Osteocyte (in vitro differentiated cells): ENCODE data around the gene FN1. TPM values are rescaled to one million over a fixed set of nuclear protein-coding genes. Genes with fewer than 3 reads are reported as not detected.
A peak's percentile ranks its signal among the peaks of the same experiment; 100 is the strongest.

ENCODE experiments used
- DNase-seq: peaks from one replicate; pipeline ENCODE4 v3.0.0; 2021; ENCODE audit warnings: mixed read lengths; ENCODE audit not compliant: unreplicated experiment; ENCODE audit errors: extremely low spot score
- H3K27ac Mint-ChIP-seq: one replicate; pipeline ENCODE4 v1.8.0; 2021; ENCODE audit warnings: mild to moderate bottlenecking, mixed read lengths; ENCODE audit not compliant: unreplicated experiment
- H3K27me3 Mint-ChIP-seq: one replicate; pipeline ENCODE4 v1.8.0; 2021; ENCODE audit warnings: mixed read lengths; ENCODE audit not compliant: unreplicated experiment
- H3K36me3 Mint-ChIP-seq: one replicate; pipeline ENCODE4 v1.8.0; 2021; ENCODE audit warnings: mixed read lengths; ENCODE audit not compliant: unreplicated experiment
- H3K4me1 Mint-ChIP-seq: one replicate; pipeline ENCODE4 v1.8.0; 2021; ENCODE audit warnings: mixed read lengths; ENCODE audit not compliant: unreplicated experiment
- H3K4me3 Mint-ChIP-seq: one replicate; pipeline ENCODE4 v1.8.0; 2021; ENCODE audit warnings: mild to moderate bottlenecking, moderate library complexity, mixed read lengths; ENCODE audit not compliant: unreplicated experiment
- H3K9me3 Mint-ChIP-seq: one replicate; pipeline ENCODE4 v1.8.0; 2021; ENCODE audit warnings: mixed read lengths; ENCODE audit not compliant: unreplicated experiment
- total RNA-seq: library from RNA; stranded (reverse); gene quantifications from 2 replicates; pipeline ENCODE4 v1.2.1, GENCODE V29; 2021
- TF ChIP-seq, protein P1 (sequence below): fragments of 200-600 bp; sonication (generic); IDR thresholded peaks from 2 replicates; pipeline ENCODE4 v1.5.0; 2021; ENCODE audit warnings: antibody characterized with exemption, mild to moderate bottlenecking, moderate library complexity

The FN1 gene
- total RNA-seq, 1 donor from 2014 or later: 16,854 TPM

DNA sequence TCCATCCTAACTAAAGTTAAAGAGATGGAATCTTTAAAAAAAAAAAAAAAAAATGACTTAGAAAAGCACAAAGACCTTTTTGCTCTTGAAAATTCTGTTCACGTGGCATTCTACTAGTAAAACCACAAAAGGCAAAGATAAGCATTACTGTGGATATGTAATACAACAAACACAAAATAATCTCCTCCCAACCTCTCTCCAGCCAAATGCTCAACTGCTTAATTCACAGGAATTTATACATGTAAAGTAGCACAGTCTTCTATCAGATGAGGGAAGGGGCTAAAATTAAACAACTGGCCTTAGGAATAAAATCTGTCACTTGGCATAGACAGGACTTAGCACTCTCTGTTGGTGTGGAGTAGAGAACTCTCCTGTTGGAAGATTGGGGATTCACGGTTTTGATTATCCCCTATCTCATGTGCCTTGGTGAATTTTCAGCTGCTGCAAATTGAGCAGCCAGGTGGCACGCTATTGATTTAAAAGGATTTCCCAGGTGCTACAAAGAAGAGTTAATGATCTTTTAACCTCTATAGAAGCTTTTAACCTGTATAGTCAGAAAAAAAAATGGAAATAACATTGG is 66.6 kb downstream of the FN1 start:
- Mint-ChIP-seq H3K27ac (peak overlapping the region; percentile 85), H3K9me3 (no peaks in the 10 kb centered on the region), H3K27me3 (no peaks in the 10 kb centered on the region), H3K4me3 (no peak overlapping the region), H3K4me1 (peaks cover 55% of the 10 kb centered on the region), H3K36me3 (peaks cover 87% of the 10 kb centered on the region)
- no peak for DNase-seq
- TF ChIP-seq, protein P1, sequence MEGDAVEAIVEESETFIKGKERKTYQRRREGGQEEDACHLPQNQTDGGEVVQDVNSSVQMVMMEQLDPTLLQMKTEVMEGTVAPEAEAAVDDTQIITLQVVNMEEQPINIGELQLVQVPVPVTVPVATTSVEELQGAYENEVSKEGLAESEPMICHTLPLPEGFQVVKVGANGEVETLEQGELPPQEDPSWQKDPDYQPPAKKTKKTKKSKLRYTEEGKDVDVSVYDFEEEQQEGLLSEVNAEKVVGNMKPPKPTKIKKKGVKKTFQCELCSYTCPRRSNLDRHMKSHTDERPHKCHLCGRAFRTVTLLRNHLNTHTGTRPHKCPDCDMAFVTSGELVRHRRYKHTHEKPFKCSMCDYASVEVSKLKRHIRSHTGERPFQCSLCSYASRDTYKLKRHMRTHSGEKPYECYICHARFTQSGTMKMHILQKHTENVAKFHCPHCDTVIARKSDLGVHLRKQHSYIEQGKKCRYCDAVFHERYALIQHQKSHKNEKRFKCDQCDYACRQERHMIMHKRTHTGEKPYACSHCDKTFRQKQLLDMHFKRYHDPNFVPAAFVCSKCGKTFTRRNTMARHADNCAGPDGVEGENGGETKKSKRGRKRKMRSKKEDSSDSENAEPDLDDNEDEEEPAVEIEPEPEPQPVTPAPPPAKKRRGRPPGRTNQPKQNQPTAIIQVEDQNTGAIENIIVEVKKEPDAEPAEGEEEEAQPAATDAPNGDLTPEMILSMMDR: no peak

DNA sequence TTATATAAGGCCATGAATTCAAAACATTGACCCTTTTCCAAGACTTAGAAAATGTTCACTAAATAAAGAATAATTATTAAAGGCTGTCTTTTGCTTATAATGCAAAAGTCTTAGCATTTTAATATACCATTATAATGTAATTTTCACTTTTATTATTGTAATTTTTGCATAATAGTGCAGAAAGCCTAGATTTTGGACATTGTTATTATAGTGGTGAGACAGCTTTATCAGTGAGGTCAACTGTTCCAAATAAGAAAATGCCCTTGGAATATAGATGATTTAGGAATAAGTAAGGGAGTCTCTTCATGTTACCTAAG is 67.4 kb downstream of the FN1 start:
- Mint-ChIP-seq H3K4me1 (peaks cover 60% of the 10 kb centered on the region), H3K36me3 (peaks cover 88% of the 10 kb centered on the region), H3K27ac (peak overlapping the region; percentile 85), H3K27me3 (no peaks in the 10 kb centered on the region), H3K9me3 (no peaks in the 10 kb centered on the region), H3K4me3 (no peak overlapping the region)
- no peak for DNase-seq
- TF ChIP-seq, protein P1: no peak

DNA sequence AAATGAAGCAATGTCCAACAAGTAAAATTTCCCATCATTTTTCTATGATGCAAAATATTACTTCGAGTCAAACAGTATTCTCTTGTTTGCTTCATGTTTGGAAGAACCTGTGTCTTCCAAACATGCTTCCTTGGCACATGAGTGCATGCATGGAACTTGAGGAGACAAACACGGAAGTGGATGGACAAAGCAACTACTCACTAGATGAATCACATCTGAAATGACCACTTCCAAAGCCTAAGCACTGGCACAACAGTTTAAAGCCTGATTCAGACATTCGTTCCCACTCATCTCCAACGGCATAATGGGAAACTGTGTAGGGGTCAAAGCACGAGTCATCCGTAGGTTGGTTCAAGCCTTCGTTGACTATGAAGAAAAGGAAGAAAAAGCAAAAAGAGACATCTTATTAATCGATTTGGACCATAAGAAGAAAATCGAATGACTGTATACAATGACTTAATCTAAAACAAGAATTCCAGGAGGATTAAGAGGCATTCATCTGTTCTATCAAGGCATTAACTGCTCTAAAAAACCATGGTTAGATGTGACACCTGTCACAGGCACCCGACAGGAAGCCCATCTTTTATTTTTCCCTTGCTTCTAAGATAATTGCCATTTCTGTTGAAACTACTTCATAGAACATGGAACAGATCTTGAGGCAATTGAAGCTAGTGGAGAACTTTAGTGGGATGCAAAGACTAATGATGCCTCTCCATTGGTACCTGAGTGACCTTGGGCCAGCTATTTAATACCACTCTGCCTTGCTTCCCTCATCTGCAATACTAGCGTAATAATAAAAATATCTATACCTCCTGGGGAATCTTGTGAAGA is 68.0 kb downstream of the FN1 start:
- Mint-ChIP-seq H3K9me3 (no peaks in the 10 kb centered on the region), H3K27me3 (no peaks in the 10 kb centered on the region), H3K4me1 (peaks cover 59% of the 10 kb centered on the region), H3K4me3 (no peak overlapping the region), H3K27ac (peak overlapping the region; percentile 76), H3K36me3 (peaks cover 88% of the 10 kb centered on the region)
- no peak for DNase-seq
- TF ChIP-seq, protein P1: no peak

DNA sequence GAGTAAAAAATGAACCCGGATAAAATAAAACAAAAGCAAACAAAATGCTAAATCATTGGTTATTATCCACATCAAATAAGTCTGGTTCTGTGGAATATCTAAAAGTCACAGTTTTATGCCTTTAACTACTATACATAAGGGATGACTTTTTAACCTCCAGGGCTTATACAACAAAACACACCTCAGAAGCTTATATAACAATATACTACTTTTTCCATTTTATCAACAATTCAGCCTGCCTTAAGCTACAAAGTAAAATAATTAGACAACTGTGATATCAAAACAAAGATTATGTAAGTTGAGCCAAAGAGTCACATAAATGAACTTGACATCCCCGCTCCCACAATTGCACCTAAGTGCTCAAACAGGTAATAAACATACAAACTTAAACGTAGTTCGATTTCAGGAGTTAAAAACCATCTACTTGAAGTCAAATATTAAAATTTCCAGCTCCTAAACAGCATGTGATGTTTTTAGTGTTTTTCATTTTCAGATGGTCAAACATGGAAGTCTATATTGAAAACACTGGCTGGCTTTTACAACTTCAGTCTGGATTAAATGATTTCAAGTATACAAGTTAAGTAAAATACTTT is 69.3 kb downstream of the FN1 start:
- H3K27me3 Mint-ChIP-seq: no peaks in the 10 kb centered on the region
- TF ChIP-seq, protein P1: no peak
- DNase-seq: no peak
- no peak overlapping the region for H3K4me3 Mint-ChIP-seq
- peaks cover 55% of the 10 kb centered on the region for H3K4me1 Mint-ChIP-seq
- H3K27ac Mint-ChIP-seq: peak overlapping the region; percentile 76
- H3K9me3 Mint-ChIP-seq: no peaks in the 10 kb centered on the region
- peaks cover 90% of the 10 kb centered on the region for H3K36me3 Mint-ChIP-seq

DNA sequence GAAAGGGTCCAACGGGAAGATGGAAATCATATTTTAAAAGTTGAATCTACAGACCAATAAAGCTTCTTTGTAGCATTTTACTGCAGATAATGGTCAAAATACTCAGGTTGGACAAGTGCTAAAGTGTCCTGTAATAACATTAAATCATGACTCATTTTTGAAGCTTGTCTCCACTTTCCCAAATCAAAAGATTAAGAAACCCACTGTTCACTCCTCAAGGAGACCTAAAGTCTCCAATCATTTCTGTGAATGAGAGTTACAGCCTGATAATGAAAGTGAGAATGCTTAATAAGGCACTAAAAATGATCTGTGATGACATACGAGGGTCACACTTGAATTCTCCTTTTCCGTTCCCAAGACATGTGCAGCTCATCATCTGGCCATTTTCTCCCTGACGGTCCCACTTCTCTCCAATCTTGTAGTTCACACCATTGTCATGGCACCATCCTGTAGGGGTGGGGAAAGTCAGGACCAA is 70.6 kb downstream of the FN1 start:
- Mint-ChIP-seq H3K4me3 (no peak overlapping the region), H3K9me3 (no peaks in the 10 kb centered on the region), H3K27me3 (no peaks in the 10 kb centered on the region), H3K36me3 (peaks cover 94% of the 10 kb centered on the region), H3K27ac (peak overlapping the region; percentile 85), H3K4me1 (peaks cover 48% of the 10 kb centered on the region)
- TF ChIP-seq, protein P1: no peak
- DNase-seq: no peak
